Activated CD4-positive, CD25-positive, alpha-beta regulatory T cell treated with anti-CD3 and anti-CD28 coated beads, Interleukin-2, amount 50 U/mL, for 16 hours (primary cell): Measurements from ENCODE around the gene FALEC.

ENCODE experiments used
- DNase-seq: peaks from one replicate; pipeline ENCODE4 v3.0.0-alpha.2; 2020; ENCODE audit warnings: low read depth, low spot score

Gene FALEC

GRCh38 chr1:150545486-150546032 lies 30.0 kb downstream of the FALEC start:
- no peak for DNase-seq

- DNase-seq = no peak
Observed at GRCh38 chr1:150546294-150546937, 30.9 kb downstream of the FALEC start.

- DNase-seq = no peak
Observed at GRCh38 chr1:150548324-150548631, 32.7 kb downstream of the FALEC start.

GRCh38 chr1:150548632-150549495 lies 33.3 kb downstream of the FALEC start, which contains the start of gene ADAMTSL4:
ADAMTSL4 (plus strand) TSS chr1:150549408; CDS start chr1:150552289, 2,881 bp downstream.
- DNase-seq = no peak

- DNase-seq = no peak
Observed at GRCh38 chr1:150549496-150550221, 34.1 kb downstream of the FALEC start.

GRCh38 chr1:150550222-150551050 lies 34.9 kb downstream of the FALEC start:
- no peak for DNase-seq

- DNase-seq = no peak
Observed at GRCh38 chr1:150551051-150551783, 35.7 kb downstream of the FALEC start.

GRCh38 chr1:150551784-150552127 lies 36.2 kb downstream of the FALEC start:
- DNase-seq = no peak

- DNase-seq = no peak
Observed at GRCh38 chr1:150552128-150552910, 36.8 kb downstream of the FALEC start.

- DNase-seq = no peak
Observed at GRCh38 chr1:150552911-150553289, 37.3 kb downstream of the FALEC start.

- DNase-seq = no peak
Observed at GRCh38 chr1:150553392-150554085, 38.0 kb downstream of the FALEC start.

GRCh38 chr1:150554086-150554452 lies 38.5 kb downstream of the FALEC start:
- no peak for DNase-seq

- DNase-seq = no peak
Observed at GRCh38 chr1:150555198-150555970, 39.8 kb downstream of the FALEC start.

GRCh38 chr1:150555971-150556865 lies 40.7 kb downstream of the FALEC start:
- DNase-seq = no peak

GRCh38 chr1:150557065-150557600 lies 41.6 kb downstream of the FALEC start:
- DNase-seq = no peak

GRCh38 chr1:150557813-150558212 lies 42.3 kb downstream of the FALEC start:
- no peak for DNase-seq

- DNase-seq = no peak
Observed at GRCh38 chr1:150558303-150558704, 42.8 kb downstream of the FALEC start.
